DMS 273 treated with DMSO at 0.1 percent for 48 hours (cell line): Measurements from ENCODE around the gene ZDHHC14.

ENCODE experiments used
- DNase-seq: peaks from one replicate; lab custom pipeline; 2025; lab: John Stamatoyannopoulos, UW

The ZDHHC14 gene

DNA sequence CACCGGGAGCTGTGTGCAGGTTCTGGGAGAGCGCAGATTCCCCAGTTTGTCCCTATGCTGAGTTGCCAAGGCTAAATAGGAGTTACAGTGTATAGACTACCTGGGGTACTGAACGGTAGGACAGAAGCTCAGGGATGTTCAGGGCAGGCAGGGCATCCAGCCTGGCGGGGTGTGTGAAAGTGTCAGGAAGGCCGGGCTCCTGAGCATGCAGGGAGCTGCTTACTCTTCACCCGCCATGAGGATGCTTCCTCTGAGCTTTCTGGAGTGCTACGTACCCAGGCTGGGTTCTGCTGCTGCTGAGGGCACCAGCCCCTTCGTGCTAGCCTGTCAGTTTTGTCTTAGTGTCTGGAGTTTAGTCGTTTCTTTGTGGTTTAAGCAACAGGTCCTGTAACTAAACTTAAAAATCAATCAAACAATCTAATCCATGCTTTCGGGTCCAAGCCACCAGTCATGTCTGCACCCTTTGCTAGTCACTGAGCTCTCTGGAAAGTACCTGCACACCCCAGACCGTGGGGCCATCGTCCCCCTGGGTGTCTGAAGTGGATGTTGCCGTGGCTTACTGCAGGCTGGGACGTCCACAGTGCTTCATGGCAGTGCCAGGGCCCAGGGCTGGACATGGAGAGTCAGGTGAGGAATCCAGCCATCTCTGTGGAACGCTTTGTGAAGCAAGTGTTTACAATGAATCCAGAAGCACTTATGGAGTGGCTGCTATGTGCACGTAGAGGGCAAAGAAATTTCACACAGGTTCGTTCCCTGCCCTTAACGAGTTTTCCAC is 221.7 kb downstream of the ZDHHC14 start:
- no peak for DNase-seq

- no peak for DNase-seq
These were observed 222.4 kb downstream of the ZDHHC14 start for GRCh38 chr6:157603314-157603940.

DNA sequence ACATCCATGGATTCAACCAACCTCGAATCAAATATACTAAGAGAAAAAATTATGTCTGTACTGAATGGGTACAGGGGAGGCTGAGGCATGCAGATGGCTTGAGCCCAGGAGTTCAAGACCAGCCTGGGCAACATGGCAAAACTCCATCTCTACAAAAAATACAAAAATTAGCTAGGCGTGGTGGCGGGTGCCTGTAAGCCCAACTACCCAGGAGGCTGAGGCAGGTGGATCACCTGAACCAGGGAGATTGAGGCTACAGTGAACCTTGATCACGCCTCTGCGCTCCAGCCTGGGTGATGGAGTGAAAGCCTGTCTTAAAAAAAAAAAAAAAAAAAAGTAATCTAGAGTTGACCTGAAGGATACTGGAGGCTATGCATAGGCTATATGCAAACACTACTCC is 223.0 kb downstream of the ZDHHC14 start:
- no peak for DNase-seq

DNA sequence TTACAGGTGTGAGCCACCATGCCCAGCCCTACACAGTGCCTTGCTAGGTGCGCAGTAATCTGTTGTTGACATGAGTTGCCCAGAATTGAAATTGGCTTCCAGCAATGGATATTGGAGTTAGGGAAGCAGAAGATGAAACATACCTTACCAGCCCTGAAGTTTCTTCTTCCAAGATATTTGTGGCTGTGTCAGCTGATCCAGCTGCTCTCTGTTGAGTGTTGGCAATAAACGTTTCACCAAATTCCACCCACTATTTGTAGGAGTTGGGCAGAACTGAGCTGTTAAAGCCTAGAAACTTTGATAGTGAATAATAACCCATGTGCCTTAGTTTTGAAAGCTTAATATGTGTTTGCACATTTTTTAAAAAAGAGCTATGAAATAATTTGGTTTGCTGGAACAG is 223.8 kb downstream of the ZDHHC14 start:
- DNase-seq: no peak

- DNase-seq: no peak
These were observed 224.5 kb downstream of the ZDHHC14 start for GRCh38 chr6:157605484-157605883.

- no peak for DNase-seq
These were observed 225.5 kb downstream of the ZDHHC14 start for GRCh38 chr6:157606516-157606915.

- DNase-seq: no peak
These were observed 226.5 kb downstream of the ZDHHC14 start for GRCh38 chr6:157607317-157608109.

DNA sequence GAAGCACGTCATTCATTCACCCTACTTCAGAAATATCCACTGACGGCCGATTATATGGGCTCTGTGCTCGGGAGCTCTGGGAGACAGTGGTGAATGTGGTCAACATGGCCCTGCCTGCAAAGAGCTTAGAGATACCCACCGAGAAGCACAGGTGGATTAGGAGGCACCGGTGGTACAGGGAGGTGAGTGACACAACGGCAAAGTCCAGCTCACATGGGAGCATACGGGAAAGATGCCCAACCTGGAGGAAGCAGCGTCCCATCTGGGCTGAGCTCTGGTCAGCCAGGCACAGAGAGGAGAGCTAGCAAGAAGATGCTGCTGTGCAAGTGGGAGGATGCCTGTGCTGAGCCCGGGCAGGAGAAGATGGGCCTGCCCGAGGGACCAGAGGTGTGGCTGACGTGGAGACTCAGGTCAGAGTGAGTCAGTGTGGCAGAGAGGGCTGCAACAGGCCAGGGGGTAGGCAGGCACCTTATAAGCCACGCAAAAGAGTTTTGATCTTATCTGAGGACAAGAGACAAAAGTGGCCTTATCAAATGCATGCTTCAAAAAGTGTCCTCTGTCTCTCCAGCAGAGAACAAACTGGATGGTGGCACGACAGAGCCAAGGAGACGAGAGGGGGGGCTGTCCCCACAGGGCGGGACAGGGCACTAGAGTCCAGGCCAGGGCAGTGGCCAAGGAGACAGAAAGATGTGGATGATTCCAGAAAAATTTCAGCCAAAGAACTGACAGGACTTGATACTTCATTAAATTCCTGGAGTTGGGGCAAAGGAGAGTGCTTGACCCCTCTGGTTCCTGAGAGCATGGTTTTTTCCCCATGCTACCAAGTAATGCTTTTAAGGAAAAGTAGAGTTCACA is 227.5 kb downstream of the ZDHHC14 start:
- DNase-seq: no peak

- DNase-seq: no peak
These were observed 228.1 kb downstream of the ZDHHC14 start for GRCh38 chr6:157609117-157609516.

GRCh38 chr6:157609556-157609955 is 228.6 kb downstream of the ZDHHC14 start:
- DNase-seq: no peak

DNA sequence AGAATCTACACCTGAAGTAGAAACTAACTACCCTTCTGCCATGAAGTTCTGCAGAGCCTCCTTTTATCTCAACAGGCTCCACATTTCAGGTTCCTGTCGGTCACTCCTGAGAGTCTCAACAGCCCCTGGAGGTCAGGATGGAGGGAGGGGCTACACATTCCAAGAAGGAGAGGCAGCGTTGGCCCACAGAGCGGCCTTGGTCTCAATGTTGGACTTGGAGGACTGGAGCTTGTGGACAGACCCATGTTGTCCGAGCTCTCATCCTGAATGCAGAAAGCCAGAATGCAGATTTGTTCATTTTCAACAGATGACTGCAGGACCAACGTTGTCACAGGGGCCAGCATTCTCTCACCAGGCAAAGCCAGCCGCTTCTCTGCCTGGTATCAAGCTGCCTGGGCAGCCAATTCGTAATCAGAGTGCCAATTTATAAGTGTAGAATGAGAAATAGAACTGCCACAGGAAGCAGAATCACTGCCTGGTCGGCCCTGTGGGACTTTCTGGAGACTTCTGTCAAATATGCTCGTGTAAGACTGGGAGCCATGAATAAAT is 229.5 kb downstream of the ZDHHC14 start:
- DNase-seq: no peak

DNA sequence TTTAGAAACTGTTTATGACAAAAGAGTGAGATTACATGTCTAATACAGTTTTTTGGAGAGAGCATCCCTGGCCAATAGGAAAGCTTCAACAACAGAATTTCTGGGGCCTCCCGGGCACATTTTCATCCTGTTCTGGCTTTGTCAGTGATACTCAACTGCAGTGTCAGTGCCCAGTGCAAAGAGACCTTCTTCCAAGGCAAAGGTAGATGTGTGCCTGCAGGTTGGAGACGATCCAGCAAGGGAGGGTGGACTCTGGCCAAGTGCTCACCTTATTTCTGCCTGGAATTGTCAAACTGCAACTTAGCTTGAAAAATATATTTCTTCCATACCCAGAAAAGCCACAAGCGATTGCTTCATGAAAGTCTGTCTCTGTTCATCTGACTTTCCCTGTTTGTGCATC is 230.4 kb downstream of the ZDHHC14 start:
- no peak for DNase-seq

DNA sequence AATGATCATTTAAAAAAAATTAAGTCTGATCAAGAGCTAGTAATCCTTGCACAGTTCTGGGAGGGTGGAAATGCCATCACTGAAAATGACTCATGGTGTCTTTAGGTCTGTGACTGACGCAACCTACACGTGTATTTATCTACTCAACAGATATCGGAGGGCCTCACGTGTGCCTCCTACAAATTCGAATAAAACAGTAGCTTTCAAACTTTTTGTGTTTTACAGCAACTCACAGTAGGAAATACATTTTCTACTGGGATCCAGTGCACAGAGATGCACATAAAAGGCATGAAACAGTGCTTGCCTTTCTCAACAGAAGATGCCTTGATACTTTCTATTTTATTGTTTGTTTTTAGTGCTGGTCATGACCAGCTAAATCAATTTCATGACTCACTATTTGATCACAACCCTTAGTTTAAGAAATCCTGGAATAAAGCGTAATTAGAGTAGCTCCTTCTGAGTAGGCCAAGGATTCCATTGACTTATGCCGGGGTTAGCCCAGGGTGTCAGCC is 232.1 kb downstream of the ZDHHC14 start:
- no peak for DNase-seq

DNA sequence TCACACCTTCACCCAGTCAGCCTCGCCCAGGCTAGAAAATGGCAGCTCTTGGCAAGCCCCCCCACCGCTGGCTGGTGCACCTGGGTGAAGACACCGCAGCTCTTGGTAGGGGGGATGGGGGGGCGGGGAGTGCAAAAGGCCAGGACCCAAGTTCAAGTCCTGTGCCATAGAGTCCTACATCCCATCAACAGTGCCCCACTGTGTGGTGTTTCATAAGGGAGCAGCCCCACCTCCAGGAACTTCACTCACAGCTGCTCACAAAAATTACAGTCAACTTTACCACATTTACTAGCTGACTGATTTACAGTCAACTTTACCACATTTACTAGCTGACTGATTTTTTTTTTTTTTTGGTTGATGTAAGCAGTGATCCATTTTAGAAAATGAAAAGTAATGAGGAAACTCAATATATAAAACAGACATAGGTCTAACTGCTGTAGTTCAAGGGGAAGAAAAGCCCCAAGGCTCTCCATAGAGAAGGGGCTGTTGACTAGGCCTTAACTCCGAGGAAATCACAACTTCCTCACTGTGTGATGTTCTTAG is 233.1 kb downstream of the ZDHHC14 start:
- no peak for DNase-seq

- DNase-seq: no peak
These were observed 234.4 kb downstream of the ZDHHC14 start for GRCh38 chr6:157615420-157615769.

- no peak for DNase-seq
These were observed 235.0 kb downstream of the ZDHHC14 start for GRCh38 chr6:157615951-157616350.

DNA sequence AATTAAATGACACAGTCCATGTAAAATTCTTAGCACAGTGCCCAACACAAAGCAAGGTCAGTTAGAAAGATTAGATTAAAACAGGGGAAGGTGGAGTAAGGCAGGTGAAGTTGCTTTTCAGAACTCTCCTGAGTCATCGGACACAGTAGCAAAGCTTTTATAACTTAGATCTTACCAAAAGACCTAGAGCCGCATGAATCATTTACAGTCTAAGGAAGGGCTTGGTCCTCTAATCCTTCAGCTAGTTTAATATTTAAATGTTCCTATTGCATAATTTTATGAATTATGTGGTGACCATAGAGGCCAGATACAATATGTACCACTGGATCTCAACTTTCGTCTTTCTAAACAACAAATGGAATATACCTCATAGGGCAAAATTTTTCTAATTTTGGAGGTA is 240.0 kb downstream of the ZDHHC14 start:
- DNase-seq: no peak

DNA sequence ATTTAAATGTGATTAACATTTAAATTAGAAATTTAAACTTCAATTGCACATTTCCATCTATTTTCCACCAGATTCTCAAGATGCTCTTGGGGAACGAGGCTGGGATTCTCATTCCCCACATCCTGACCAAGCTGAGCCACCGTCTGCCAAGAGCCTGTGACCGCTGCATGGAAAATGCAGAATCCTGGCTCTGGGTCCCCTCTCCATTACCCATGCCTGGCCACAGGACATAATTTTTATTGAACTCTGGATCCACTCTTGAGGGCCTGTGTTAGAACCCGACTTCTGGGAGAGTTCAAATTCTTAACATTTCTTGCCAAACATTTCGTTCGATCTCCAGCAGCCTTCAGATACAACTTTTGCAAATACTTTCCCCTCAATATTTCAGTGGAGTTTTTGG is 240.4 kb downstream of the ZDHHC14 start:
- no peak for DNase-seq

- DNase-seq: no peak
These were observed 241.4 kb downstream of the ZDHHC14 start for GRCh38 chr6:157622427-157622826.

DNA sequence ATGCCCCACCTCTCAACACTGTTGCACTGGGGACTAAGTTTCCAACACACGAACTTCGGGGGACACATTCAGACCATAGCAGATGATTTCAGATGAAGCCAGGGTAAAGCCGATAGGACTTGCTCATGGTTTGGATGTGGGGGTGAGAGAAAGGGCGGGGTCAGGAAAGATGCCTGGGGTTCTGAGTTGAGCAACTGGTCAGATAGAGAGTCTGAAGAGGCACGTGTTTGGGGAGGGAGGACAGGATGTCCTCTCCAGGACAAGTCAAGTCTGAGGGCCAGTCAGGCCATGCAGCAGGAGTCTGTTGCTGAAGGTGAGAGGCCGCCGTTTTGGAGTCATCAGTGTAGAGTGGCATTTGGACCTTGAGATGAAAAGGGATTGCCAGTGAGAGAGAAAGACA is 244.1 kb downstream of the ZDHHC14 start:
- no peak for DNase-seq

GRCh38 chr6:157625764-157626163 is 244.8 kb downstream of the ZDHHC14 start:
- DNase-seq: no peak
